ENCODE data around the gene TNS3.

TNS3 gene

DNA sequence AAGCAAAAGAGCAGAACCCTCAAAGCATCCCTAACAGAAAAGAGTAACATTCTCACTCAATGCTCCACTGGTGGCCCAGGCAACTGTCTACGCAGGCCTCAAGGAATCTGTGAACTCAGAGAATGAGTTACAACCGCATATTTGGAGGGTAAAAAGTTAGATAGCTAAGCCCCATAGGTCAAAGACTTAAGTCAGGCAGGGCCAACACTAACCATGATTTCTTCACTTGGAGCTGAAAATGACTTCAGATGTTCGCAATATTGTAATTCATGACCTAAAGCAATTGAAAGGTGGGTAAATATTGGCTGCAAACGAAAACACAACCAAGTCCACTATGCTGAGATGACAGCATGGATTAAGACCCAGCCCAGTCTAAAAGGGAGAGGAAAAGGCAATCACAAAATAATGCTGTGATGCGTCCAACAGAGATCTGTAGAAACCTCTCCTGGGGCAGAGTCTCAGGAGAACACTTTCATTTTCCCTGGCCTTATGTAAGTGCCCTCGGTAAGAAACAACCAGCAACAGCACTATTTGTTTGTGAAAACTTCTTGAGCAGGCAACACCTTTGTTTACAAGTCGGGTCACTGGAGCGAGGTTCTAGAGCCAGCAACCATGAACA, 176.5 kb downstream of the TNS3 start:
- no peaks in the 10 kb centered on the region for H3K36me3 ChIP-seq
- no peak overlapping the region for H3K4me3 ChIP-seq (ENCODE audit: low read depth, low read length)
- H3K27ac ChIP-seq, result no peak overlapping the region
- TF ChIP-seq, protein P1, sequence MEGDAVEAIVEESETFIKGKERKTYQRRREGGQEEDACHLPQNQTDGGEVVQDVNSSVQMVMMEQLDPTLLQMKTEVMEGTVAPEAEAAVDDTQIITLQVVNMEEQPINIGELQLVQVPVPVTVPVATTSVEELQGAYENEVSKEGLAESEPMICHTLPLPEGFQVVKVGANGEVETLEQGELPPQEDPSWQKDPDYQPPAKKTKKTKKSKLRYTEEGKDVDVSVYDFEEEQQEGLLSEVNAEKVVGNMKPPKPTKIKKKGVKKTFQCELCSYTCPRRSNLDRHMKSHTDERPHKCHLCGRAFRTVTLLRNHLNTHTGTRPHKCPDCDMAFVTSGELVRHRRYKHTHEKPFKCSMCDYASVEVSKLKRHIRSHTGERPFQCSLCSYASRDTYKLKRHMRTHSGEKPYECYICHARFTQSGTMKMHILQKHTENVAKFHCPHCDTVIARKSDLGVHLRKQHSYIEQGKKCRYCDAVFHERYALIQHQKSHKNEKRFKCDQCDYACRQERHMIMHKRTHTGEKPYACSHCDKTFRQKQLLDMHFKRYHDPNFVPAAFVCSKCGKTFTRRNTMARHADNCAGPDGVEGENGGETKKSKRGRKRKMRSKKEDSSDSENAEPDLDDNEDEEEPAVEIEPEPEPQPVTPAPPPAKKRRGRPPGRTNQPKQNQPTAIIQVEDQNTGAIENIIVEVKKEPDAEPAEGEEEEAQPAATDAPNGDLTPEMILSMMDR (IDR thresholded peaks at IDR 0.05; ENCODE audit: low read depth, low read length), result no peak
- no peaks in the 10 kb centered on the region for H3K9me3 ChIP-seq (ENCODE audit: severe bottlenecking)
- no peak for DNase-seq
- H3K27me3 ChIP-seq (ENCODE audit: insufficient read depth, low read depth, severe bottlenecking), result no peaks in the 10 kb centered on the region

DNA sequence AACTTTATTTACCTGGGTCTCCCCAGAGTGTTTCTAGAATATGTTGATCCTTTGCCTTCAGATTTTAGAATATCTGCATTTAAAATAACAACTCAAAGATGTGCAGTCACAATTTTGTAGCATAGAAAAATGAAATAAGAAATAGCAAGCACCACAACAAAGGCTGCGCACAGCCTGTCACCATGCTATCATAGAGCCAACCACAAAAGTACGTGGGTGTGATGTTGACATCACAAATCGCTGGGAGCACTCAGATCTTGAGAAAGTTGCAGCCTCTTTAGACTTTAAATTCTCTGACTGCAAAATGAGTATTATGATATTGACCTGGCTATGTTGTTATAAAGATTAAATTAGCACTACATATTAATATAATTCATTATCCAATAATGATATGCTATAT, 177.9 kb downstream of the TNS3 start:
- TF ChIP-seq, protein P1 (IDR thresholded peaks at IDR 0.05; ENCODE audit: low read depth, low read length), result no peak
- DNase-seq, result no peak
- H3K36me3 ChIP-seq, result no peaks in the 10 kb centered on the region
- no peaks in the 10 kb centered on the region for H3K9me3 ChIP-seq (ENCODE audit: severe bottlenecking)
- H3K4me3 ChIP-seq (ENCODE audit: low read depth, low read length), result no peak overlapping the region
- no peaks in the 10 kb centered on the region for H3K27me3 ChIP-seq (ENCODE audit: insufficient read depth, low read depth, severe bottlenecking)
- no peak overlapping the region for H3K27ac ChIP-seq

DNA sequence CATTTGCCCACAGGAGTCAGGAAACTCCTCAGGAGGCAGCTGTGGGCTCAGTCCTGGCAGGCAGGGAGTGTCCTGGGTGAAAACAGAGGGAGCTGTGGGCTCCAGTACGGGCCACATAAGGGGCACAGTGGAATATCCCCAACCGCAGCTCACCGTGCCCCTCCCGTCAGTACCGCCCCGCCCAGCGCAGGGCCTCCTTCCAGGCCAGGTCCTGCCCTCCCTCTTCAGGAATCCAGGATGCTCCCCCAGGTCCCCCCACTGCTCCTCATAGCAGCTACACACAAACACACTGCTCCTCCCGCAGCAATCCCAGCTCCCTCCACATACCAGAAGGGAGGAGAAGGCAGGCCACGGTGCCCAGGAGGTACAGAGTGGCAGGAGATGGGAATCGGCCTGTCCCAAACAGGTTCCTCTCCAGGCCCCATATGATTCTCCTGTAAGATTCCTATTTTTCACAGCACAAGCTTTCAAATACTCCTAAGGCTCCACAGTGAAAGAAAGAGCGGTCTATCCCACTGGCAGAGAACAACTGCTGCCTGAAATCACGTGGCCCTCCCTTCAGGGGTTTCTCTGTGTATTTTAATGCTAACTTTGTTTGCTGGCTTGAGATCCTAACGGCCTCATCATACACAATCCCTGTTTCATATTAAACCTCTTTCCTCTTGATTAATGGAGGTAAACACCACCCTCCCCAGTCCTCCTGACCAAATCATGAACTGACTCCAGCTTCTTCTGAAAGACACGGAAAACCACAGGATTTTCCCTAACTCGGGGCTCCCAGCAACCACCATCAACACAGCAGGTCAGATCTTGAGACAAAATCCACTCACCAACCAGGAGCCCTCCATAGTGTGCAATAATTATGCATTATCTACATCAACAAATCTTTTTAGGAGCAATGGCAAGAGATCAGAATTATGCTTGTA, 178.7 kb downstream of the TNS3 start:
- TF ChIP-seq, protein P1 (IDR thresholded peaks at IDR 0.05; ENCODE audit: low read depth, low read length), result no peak
- DNase-seq, result no peak

DNA sequence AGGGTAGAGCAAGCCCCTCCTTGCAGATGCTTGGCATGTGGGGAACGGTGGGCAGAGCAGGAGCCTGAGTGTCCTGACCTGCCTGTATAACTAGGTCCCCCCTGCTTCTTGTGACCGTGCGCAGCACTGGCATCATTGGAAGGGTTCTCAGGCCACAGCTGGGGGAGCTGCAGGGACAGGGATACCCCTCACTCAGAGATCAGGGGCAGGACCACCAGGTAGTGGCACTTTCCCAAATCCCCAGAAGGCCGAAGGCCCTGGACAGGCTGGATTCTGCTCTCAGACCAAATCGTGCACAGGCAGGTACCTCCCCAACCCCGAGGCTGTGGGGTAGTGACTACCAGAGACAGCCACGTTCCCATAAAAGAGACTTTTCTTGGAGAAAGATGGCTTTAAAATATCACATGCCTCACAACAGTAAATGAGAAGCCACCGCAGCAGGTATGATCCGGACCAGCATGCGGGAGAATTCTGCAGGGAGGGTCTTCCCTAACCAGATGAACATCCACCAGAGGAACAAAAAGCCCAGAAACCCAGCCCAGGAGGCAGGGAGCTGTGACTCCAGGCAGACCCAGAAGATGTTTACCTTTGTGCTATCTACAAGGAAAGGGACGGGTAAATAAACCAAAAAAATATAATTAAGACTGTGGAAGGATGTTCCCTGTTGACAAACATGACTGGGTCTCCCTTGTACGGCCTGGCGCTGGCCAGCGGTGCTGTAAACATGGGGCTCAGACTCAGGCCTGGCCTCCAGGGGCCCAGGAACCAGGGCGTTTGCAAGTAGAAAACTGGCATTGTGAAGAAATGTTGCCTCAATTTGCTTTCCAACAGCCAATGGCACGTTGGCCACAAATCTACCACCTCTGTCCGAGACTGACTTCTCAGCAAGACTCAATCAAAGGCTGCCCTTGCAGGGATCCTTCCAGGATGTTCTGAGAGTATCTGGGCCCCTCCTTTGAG, 180.0 kb downstream of the TNS3 start:
- no peak for DNase-seq
- TF ChIP-seq, protein P1 (IDR thresholded peaks at IDR 0.05; ENCODE audit: low read depth, low read length), result no peak
- no peaks in the 10 kb centered on the region for H3K36me3 ChIP-seq

More for the DNA sequence above, 178.7 kb downstream of the TNS3 start:
- H3K27me3 ChIP-seq (ENCODE audit: insufficient read depth, low read depth, severe bottlenecking), result no peaks in the 10 kb centered on the region
- H3K27ac ChIP-seq, result no peak overlapping the region
- no peaks in the 10 kb centered on the region for H3K9me3 ChIP-seq (ENCODE audit: severe bottlenecking)
- no peaks in the 10 kb centered on the region for H3K36me3 ChIP-seq
- H3K4me3 ChIP-seq (ENCODE audit: low read depth, low read length), result no peak overlapping the region

GRCh38 chr7:47400741-47401206, 181.1 kb downstream of the TNS3 start:
- Histone ChIP-seq H3K36me3 (no peaks in the 10 kb centered on the region), H3K27ac (no peak overlapping the region), H3K9me3 (ENCODE audit: severe bottlenecking) (no peaks in the 10 kb centered on the region), H3K27me3 (ENCODE audit: insufficient read depth, low read depth, severe bottlenecking) (no peaks in the 10 kb centered on the region), H3K4me3 (ENCODE audit: low read depth, low read length) (no peak overlapping the region)
- no peak for DNase-seq
- TF ChIP-seq, protein P1 (IDR thresholded peaks at IDR 0.05; ENCODE audit: low read depth, low read length), result no peak

More for the DNA sequence above, 180.0 kb downstream of the TNS3 start:
- no peak overlapping the region for H3K27ac ChIP-seq
- no peak overlapping the region for H3K4me3 ChIP-seq (ENCODE audit: low read depth, low read length)
- no peaks in the 10 kb centered on the region for H3K27me3 ChIP-seq (ENCODE audit: insufficient read depth, low read depth, severe bottlenecking)
- H3K9me3 ChIP-seq (ENCODE audit: severe bottlenecking), result no peaks in the 10 kb centered on the region
